Mucosa of stomach (tissue), 1 donor: ENCODE data around the gene ZNF598.

Source experiments
- H3K27me3 ChIP-seq: one replicate; pipeline ENCODE4 v1.7.0; 2013; ENCODE audit warnings: mild to moderate bottlenecking, low read length; ENCODE audit not compliant: control insufficient read depth, insufficient read depth
- H3K36me3 ChIP-seq: one replicate; pipeline ENCODE4 v1.7.0; 2013; ENCODE audit warnings: low read length; ENCODE audit not compliant: control insufficient read depth, insufficient read depth
- H3K4me1 ChIP-seq: one replicate; pipeline ENCODE4 v1.7.0; 2013; ENCODE audit warnings: mild to moderate bottlenecking, low read length; ENCODE audit not compliant: control insufficient read depth, insufficient read depth
- H3K4me3 ChIP-seq: one replicate; pipeline ENCODE4 v1.7.0; 2013; ENCODE audit warnings: low read length
- H3K9ac ChIP-seq: one replicate; pipeline ENCODE4 v1.7.0; 2013; ENCODE audit warnings: mild to moderate bottlenecking, low read length, moderate library complexity
- H3K9me3 ChIP-seq: one replicate; pipeline ENCODE4 v1.7.0; 2013; ENCODE audit warnings: mild to moderate bottlenecking, low read length, moderate library complexity; ENCODE audit not compliant: control insufficient read depth
- donor health status: Pancreatic carcinoma.

The ZNF598 gene

DNA sequence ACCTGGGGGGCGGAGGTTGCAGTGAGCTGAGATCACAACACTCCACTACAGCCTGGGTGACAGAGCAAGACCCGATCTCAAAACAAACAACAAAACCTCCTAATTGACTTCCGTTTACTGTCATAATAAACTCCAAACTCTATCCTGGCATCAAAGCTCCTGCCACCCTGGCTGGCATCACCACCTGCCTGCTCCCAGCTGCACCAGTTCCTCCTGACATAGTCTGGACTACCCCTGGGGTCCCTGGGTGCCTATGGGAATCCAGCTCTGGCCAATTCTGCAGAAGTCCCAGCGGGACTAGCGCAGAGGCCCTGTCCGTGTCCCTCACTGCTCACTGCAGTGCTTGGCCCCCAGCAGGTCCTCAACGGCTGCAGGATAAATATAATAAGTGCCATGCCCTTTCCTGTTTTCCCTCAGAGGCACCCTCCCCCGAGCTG is 37.3 kb upstream of the ZNF598 start:
- H3K36me3 ChIP-seq, result no peaks in the 10 kb centered on the region
- H3K9me3 ChIP-seq, result no peaks in the 10 kb centered on the region
- H3K4me1 ChIP-seq, result peaks cover 47% of the 10 kb centered on the region
- peak overlapping the region; percentile 87 for H3K9ac ChIP-seq
- no peaks in the 10 kb centered on the region for H3K27me3 ChIP-seq
- H3K4me3 ChIP-seq, result peak overlapping the region; percentile 96

DNA sequence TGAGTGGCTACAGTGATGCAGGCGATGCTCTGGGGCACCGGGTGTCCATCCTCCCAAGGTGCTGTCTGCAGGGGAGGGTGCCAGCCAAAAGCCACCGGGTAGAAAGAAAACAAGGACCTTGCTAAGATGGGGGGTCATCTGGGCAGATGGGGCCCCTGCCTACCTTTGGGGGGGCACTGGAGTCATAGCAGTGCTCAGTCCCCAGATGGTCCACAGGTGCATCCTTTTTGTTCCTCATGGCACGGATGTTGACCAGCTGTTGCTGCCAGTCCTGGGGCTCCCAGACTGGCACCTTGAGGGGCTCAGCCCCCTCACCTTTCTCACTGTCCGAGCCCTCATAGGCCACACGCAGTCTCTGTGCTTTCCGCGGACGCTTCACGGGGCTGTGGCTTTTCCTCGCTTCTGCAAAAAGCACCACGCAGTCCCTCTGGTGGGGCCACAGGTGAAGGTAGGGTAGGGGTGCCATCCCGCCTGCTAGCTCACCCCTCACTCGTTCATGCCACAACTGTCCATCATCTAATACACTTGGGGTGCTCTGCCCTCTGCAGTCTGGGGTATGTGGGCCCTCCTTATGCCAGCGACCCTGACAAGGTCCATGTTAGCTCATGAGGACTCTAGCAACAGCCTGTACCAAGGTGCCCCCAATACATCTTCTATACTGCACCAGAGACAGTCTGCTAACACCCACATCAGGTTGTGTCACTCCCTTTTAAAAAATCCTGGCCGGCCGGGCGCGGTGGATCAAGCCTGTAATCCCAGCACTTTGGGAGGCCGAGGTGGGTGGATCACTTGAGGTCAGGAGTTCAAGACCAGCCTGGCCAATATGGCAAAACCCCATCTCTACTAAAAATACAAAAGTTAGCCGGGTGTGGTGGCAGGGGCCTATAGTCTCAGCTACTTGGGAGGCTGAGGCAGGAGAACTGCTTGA is 36.6 kb upstream of the ZNF598 start:
- Histone ChIP-seq H3K9ac (peak overlapping the region; percentile 87), H3K4me1 (peaks cover 54% of the 10 kb centered on the region), H3K27me3 (no peaks in the 10 kb centered on the region), H3K36me3 (no peaks in the 10 kb centered on the region), H3K4me3 (peak overlapping the region; percentile 96), H3K9me3 (no peaks in the 10 kb centered on the region)

DNA sequence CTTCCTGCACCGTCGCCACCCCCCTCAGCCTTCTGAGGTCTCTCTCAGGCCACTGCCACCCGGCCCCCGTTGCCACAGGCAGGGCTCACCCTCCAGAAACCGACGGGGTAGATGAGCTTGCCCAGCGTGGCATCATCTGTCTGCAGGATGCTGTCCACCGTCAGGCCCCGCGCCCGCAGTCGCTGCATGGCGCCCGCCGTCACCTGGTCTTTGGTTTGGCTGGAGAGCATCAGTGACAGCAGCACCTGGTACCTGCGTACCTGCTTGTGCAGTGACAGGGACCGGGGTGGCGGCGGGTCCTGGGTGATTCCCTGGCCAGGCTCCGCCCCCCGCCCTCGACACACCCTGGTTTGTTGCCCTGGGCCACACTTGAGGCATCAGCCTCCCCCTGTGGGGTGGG is 34.9 kb upstream of the ZNF598 start:
- H3K27me3 ChIP-seq, result no peaks in the 10 kb centered on the region
- H3K4me3 ChIP-seq, result no peak overlapping the region
- no peaks in the 10 kb centered on the region for H3K36me3 ChIP-seq
- H3K4me1 ChIP-seq, result peaks cover 70% of the 10 kb centered on the region
- no peaks in the 10 kb centered on the region for H3K9me3 ChIP-seq
- H3K9ac ChIP-seq, result no peak overlapping the region

DNA sequence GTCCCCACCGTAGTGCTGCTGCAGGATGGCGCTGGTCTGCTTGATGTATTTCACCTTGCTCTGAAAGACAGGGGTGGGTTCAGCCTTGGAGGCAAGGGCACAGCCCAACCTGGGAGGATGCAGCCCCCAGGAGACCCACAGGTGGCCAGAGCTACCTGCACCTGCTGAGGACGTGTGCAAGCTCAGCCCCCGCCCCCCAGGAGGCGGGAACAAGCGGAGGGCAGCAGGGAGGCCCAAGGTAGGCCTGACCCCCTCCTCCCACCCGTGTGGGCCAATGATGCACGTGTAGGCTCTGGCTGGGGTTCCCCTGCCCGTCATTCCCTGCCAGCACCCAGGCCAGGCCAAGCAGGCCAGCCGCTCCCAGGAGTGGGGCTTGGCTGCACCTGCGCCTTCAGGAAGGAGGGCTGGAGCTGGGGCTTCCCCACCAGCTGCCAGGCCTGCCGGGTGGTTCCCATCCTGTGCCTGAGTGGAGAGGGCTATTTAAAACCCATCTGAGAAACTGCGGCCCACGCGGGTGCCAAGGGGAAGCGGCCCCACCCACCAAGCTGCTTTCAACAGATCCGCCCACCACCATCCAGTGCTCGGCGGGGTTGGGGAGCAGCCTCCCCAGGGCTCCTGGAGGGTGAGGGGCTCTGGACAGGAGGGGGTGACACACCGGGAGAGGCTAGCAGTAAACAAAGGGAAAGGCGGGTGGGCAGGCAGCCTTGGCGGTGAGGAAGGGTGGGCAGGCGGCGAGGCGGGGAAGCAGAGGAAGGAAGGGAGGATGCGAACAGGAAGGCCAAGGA is 34.2 kb upstream of the ZNF598 start:
- peaks cover 72% of the 10 kb centered on the region for H3K4me1 ChIP-seq

DNA sequence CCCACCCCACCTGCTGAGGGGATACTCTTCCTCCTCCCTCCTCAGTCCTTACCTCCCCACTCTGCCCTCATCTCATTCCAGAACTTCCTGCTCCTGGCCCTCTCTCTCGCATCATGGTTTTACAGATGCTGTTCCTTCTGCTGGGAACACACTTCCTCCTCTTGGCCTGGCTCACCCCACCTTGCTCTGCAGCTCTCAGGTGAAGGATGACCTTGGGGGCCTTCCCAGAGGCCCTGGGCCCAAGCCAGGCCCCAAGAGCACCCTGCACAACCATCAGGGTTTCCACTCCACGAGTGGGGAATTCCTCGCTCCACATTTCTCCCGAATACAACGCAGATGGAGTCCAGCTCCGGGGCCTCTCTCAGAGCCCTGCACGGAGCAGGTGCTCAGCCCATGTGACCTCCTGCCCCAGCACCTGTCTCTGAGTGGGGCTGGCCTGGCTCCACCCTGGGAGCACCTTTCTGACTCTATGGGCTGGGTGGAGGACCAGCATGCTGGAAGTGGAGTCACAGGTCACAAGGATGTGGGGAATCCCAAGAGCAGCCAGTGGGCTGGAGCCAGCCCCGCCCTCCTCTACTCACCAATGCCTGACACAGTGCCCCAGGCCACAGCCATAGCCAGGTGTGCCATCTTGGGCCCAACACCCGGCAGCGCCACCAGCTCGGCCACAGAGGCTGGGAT is 33.5 kb upstream of the ZNF598 start:
- Histone ChIP-seq H3K9me3 (no peaks in the 10 kb centered on the region), H3K36me3 (no peaks in the 10 kb centered on the region), H3K27me3 (no peaks in the 10 kb centered on the region), H3K9ac (peak overlapping the region; percentile 7), H3K4me3 (no peak overlapping the region), H3K4me1 (peaks cover 74% of the 10 kb centered on the region)

More for the DNA sequence above, 34.2 kb upstream of the ZNF598 start:
- Histone ChIP-seq H3K9ac (peak overlapping the region; percentile 7), H3K9me3 (no peaks in the 10 kb centered on the region), H3K36me3 (no peaks in the 10 kb centered on the region), H3K4me3 (no peak overlapping the region), H3K27me3 (no peaks in the 10 kb centered on the region)

DNA sequence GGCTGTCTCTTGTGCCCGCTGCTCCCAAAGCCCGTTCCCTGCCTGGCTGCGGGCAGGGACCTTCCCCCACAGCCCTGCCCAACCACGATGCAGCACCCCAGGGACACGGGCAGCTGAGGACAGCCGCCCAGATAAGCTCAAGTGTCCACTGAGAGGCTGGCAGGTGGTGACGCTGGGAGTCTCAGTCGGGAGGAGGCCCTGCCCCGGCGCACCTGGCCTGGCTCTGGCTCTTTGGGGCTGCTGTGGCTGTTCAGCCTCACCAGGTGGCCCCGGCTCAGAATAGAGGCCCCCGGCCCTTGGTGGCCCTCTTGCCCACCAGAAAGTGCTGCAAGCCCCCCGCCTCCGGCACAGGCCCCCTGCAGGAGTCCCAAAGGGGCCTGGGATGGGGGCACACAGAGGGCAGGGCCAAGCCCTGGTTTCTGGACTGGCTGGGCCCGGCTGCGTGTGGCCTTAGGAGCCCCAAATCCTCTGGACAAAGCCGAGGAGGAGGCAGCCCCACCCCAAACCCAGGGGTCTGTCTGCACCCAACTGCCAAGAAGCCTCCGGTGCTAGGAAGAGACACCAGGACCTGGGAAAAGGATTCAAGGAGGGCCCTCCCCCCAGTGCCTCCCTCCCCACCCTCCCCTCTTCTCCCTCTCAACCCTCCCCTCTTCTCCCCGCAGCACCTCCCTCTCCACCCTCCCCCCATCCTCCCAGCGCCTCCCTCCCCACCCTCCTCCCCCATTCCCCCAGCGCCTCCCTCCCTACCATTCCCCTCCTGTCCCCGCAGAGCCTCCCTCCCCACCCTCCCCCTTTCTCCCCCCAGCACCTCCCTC is 32.8 kb upstream of the ZNF598 start:
- Histone ChIP-seq H3K36me3 (peaks cover 2% of the 10 kb centered on the region), H3K4me1 (peaks cover 82% of the 10 kb centered on the region)

DNA sequence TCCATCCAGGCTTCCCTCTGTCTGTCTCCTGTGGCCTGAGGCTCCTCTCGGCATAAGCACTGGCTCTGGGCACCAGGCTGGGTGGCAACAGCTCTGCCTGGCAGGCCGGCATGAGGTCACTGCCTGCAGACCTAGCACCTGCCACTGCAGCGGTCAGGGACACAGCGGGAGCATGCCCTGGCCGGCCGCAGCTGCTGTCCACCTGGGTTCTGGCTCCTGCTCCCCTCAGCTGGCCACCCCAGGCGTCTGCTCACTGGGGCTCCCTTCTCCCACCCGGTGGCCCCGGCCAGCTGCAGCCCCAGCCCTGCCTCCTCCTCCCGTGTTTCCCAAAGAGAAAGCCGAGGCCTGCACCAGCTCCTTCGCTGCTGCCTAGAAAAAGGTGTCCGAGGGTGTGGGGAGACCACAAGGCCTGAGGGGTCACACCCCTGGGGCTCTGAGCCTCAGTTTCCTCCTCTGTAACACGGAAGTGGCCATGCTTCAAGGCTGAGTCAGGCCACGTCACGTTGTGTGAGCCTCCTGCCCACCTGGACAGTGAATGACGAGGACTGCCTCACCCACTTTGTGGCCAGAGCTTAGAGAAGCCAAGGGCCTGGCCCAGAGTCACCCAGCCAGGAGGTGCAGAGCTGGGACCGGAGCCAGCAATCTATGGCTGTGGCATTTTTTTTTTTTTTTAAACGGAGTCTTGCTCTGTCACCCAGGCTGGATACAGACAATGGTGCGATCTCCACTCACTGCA is 31.3 kb upstream of the ZNF598 start:
- H3K4me3 ChIP-seq, result no peak overlapping the region
- H3K9ac ChIP-seq, result peak overlapping the region; percentile 62
- H3K9me3 ChIP-seq, result no peaks in the 10 kb centered on the region
- H3K27me3 ChIP-seq, result no peaks in the 10 kb centered on the region
- peaks cover 84% of the 10 kb centered on the region for H3K4me1 ChIP-seq
- H3K36me3 ChIP-seq, result peaks cover 9% of the 10 kb centered on the region

More for the DNA sequence above, 32.8 kb upstream of the ZNF598 start:
- Histone ChIP-seq H3K4me3 (no peak overlapping the region), H3K9ac (peak overlapping the region; percentile 62), H3K27me3 (no peaks in the 10 kb centered on the region), H3K9me3 (no peaks in the 10 kb centered on the region)

DNA sequence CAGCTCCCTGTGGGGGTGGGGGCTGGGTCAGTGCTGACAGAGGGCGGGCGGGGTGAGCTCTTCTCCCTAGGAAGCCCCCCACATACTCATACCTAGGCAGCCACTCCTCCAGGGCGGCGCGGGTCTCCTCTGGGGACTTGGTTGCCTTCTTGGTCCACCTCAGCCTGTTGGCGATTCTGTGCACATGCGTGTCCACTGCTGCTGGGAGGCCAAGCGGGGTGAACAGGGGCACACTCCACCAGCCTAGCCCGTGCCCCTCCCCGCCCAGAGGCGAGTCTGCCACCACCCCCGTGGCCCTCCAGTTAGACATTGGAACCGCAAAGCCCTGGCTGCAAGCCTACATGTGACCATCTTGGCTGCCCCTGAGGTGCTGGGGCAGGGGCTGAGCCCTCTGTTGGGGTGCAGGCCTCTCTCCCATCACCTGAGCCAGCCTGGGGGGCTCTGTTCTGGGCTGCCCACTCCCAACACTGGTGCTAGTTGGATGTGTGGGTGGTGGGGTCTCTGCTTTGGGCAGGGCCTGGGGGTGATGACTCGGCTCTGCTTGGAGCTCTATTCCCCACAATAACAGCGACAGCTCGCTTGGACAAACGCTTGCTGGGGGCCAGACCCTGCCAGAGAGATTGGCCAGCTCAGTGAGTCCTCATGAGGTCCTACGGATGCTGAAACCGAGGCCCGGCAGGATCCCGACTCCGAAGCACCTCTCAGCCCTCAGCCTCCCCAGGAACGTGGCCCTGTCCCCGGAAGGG is 30.6 kb upstream of the ZNF598 start:
- H3K9me3 ChIP-seq, result no peaks in the 10 kb centered on the region
- peaks cover 92% of the 10 kb centered on the region for H3K4me1 ChIP-seq
- no peak overlapping the region for H3K4me3 ChIP-seq
- peaks cover 9% of the 10 kb centered on the region for H3K36me3 ChIP-seq
- peak overlapping the region; percentile 62 for H3K9ac ChIP-seq
- no peaks in the 10 kb centered on the region for H3K27me3 ChIP-seq

DNA sequence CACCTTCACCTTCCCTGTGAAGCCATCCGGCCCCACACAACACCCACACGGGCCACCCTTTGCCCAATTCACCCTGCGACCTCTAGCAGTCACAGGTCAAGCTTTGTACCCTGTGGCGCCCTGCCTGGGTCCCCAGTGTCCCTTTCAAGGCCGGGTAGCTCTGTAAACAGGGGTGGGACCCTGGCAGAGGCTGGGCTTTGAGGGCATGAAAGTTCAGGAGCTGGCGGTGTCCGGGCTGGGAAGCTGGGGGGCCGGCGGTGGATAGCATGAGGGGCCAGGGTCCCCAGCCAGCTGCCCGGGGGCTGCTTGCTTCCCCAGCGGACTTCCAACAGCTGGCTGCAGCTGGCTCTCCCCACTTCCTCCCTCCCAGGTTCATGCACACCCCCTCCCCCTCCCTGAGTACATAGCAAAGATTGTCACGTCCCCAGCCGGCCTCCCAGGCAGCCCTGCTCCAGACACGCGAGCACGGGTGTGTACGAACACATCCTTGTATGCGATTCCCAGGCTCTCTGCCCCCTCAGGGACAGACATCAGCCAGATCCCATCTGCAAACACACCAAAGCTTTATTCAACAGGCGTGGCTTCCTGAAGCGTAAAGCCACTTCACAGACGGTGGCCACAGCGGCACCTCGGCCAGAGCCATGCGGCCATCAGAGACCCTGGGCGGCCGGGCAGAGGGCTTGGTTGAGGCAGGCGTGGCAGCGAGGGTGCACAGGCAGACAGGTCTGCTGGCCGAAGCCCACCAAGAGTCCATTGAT is 29.8 kb upstream of the ZNF598 start:
- H3K36me3 ChIP-seq, result peaks cover 9% of the 10 kb centered on the region
- H3K9ac ChIP-seq, result no peak overlapping the region
- no peaks in the 10 kb centered on the region for H3K9me3 ChIP-seq
- H3K4me3 ChIP-seq, result no peak overlapping the region
- H3K4me1 ChIP-seq, result peaks cover 98% of the 10 kb centered on the region
- H3K27me3 ChIP-seq, result no peaks in the 10 kb centered on the region
